K562 (cell line): ENCODE results near the gene IRS2. TPM values are rescaled to one million over a fixed set of nuclear protein-coding genes. Genes with fewer than 3 reads are reported as not detected.

Experiments
- ATAC-seq: fragments of 200-7000 bp; cut with Tn5 transposase; 3 replicates; pipeline ENCODE4 v1.9.1; 2020; ENCODE audit warnings: moderate library complexity
- BruUV-seq: library from RNA; stranded (reverse); fragments of 400-500 nt; replicated peaks from 2 replicates; lab custom pipeline; 2021; lab: Mats Ljungman, UMichigan
- CTCF ChIA-PET: fragments of 300-600 bp; formaldehyde crosslinking; extraction: SDS; loops from one replicate; lab custom pipeline; 2021; ENCODE audit warnings: low intra/inter-chr PET ratio; lab: Yijun Ruan, JAX
- POLR2A ChIA-PET: fragments of 300-600, 350-650 bp; sonication (Branson Sonifier 250); formaldehyde crosslinking; extraction: SDS; loops from one replicate; lab custom pipeline; 2021; ENCODE audit warnings: antibody characterized with exemption, inconsistent platforms; lab: Yijun Ruan, JAX
- DNase-seq, 4 experiments: peaks; one replicate each; pipeline versions ENCODE4 v3.0.0 to v3.0.0-alpha.2; 2011 to 2018; ENCODE audit warnings: low spot score in 3 of 4, mixed read lengths in 3 of 4; ENCODE audit errors: extremely low read depth in 1 of 4
- FAIRE-seq: peaks from 2 replicates; lab custom pipeline; 2011; peaks lifted over from hg19 to GRCh38; lab: Jason Lieb, UNC
- H2AFZ ChIP-seq: 2 replicates; pipeline ENCODE4 v1.6.0; 2011; ENCODE audit warnings: low read depth, low read length, control low read depth, inconsistent platforms
- H3K27ac ChIP-seq: fragments of 200-600 bp; 3 replicates; pipeline ENCODE4 v1.8.0; 2011; ENCODE audit warnings: low read depth, mild to moderate bottlenecking, control low read depth, inconsistent platforms, low read length, moderate library complexity, mixed read lengths; ENCODE audit errors: extremely low read depth
- H3K27me3 ChIP-seq, 2 experiments: fragments of 300-600 bp in 1 of 2; 2 replicates in 1 of 2; 3 replicates in 1 of 2; pipeline versions ENCODE4 v1.6.0 to v1.8.0; 2011; ENCODE audit warnings: inconsistent platforms in 2 of 2, low read length in 2 of 2, mild to moderate bottlenecking in 1 of 2, mixed read lengths in 1 of 2, moderate library complexity in 1 of 2; ENCODE audit not compliant: control insufficient read depth in 2 of 2, insufficient read depth in 2 of 2
- H3K36me3 ChIP-seq: fragments of 300-600 bp; 3 replicates; pipeline ENCODE4 v1.8.0; 2011; ENCODE audit warnings: mild to moderate bottlenecking, low read length, inconsistent platforms; ENCODE audit not compliant: control insufficient read depth, insufficient read depth
- H3K4me1 ChIP-seq, 2 experiments: fragments of 200-600 bp in 1 of 2; replicated peaks in 1 of 2; 2 replicates in 1 of 2; 3 replicates in 1 of 2; pipeline versions ENCODE4 v1.5.1 to v1.8.0; 2011; ENCODE audit warnings: inconsistent platforms in 2 of 2, low read length in 2 of 2, mild to moderate bottlenecking in 1 of 2, mixed read lengths in 1 of 2, moderate library complexity in 1 of 2; ENCODE audit not compliant: control insufficient read depth in 2 of 2, insufficient read depth in 2 of 2
- H3K4me2 ChIP-seq: 2 replicates; pipeline ENCODE4 v1.6.1; 2011; ENCODE audit warnings: low read length, control low read depth, inconsistent platforms, mixed read lengths; ENCODE audit not compliant: insufficient read depth
- H3K4me3 ChIP-seq: fragments of 200-600 bp; sonication (generic), shearing (Covaris generic); 2 replicates; pipeline ENCODE4 v1.5.1; 2016; ENCODE audit warnings: control low read depth, inconsistent platforms
- H3K79me2 ChIP-seq: fragments of 200-600 bp; 3 replicates; pipeline ENCODE4 v1.8.0; 2011; ENCODE audit warnings: low read length, inconsistent platforms; ENCODE audit not compliant: control insufficient read depth, insufficient read depth
- H3K9ac ChIP-seq, 2 experiments: 2 replicates each; pipeline versions ENCODE4 v1.6.0 to v1.6.1; 2011; ENCODE audit warnings: low read depth in 2 of 2, low read length in 2 of 2, control low read depth in 1 of 2, inconsistent platforms in 1 of 2, mild to moderate bottlenecking in 1 of 2, mixed read lengths in 1 of 2; ENCODE audit not compliant: insufficient read depth in 1 of 2
- H3K9me1 ChIP-seq: one replicate; pipeline ENCODE4 v1.6.0; 2011; ENCODE audit warnings: inconsistent platforms, mild to moderate bottlenecking, low read length, moderate library complexity; ENCODE audit not compliant: control insufficient read depth, insufficient read depth
- H3K9me3 ChIP-seq: replicated peaks from 2 replicates; pipeline ENCODE4 v1.5.1; 2011; ENCODE audit warnings: low read depth, low read length, inconsistent platforms; ENCODE audit not compliant: control insufficient read depth, insufficient read depth
- H4K20me1 ChIP-seq: replicated peaks from 2 replicates; pipeline ENCODE4 v1.6.1; 2011; ENCODE audit warnings: low read length, inconsistent platforms, mixed read lengths; ENCODE audit not compliant: control insufficient read depth, insufficient read depth
- C11orf30 ChIP-seq: fragments of 450-650 bp; IDR thresholded peaks from 2 replicates; pipeline ENCODE4 v1.6.1; 2016; ENCODE audit warnings: low read depth, mild to moderate bottlenecking
- HDAC2 ChIP-seq: fragments of 450-650 bp; IDR thresholded peaks from 2 replicates; pipeline ENCODE4 v1.6.1; 2016; ENCODE audit warnings: mild to moderate bottlenecking
- PCBP1 ChIP-seq: fragments of 200-400 bp; formaldehyde crosslinking; IDR thresholded peaks from 2 replicates; pipeline ENCODE4 v1.6.1; 2018; ENCODE audit warnings: mild to moderate bottlenecking, low read depth, low read length; ENCODE audit not compliant: poor library complexity, severe bottlenecking
- RHOXF2B ChIP-seq: fragments of 250-450 bp; sonication (Bioruptor Pico); conservative IDR thresholded peaks from 2 replicates; pipeline ENCODE4 v1.5.1; 2021
- ZNF184 ChIP-seq: sonication (generic); formaldehyde crosslinking; IDR thresholded peaks from 2 replicates; pipeline ENCODE4 v1.5.0; 2020; ENCODE audit warnings: missing genetic modification reagents
- WGBS: fragments of 100-300 bp; shearing (Covaris generic); methylation state at CpG from one replicate; pipeline ENCODE4 v1.1.6; 2016; ENCODE audit warnings: low coverage, mixed read lengths; ENCODE audit not compliant: insufficient coverage; ENCODE audit errors: missing lambda C conversion rate; 5-methylcytosine and 5-hydroxymethylcytosine counted together
- in situ Hi-C: fragments of 300-500 bp; cut with MboI; formaldehyde crosslinking; loops from 4 replicates; pipeline ENCODE4 v1.15.0; 2018; ENCODE audit warnings: inconsistent platforms, mixed read lengths
- intact Hi-C: fragments of 100-400 bp; cut with micrococcal nuclease; formaldehyde crosslinking; loops from 2 replicates; pipeline ENCODE4 v1.14.2; 2022
- polyA plus RNA-seq, 8 experiments: library from polyadenylated mRNA; depleted of rRNA in 4 of 8; stranded (reverse) in 5 of 8; unstranded in 3 of 8; fragments of >200 nt; fragmentation: Nextera tagmentation in 2 of 8; fragmentation: Illumina TruSeq in 1 of 8; extraction: Ambion mirVana in 2 of 8; extraction: Trizol in 1 of 8; gene quantifications; 2 replicates each; pipeline versions ENCODE4 v1.2.1 to v1.2.3, GENCODE V29; 2011 to 2014; ENCODE audit warnings: inconsistent platforms in 1 of 8, missing spikeins in 1 of 8
- total RNA-seq, 7 experiments: library from RNA; depleted of rRNA in 6 of 7; stranded (reverse); fragments of >200 nt in 6 of 7; fragmentation: Illumina TruSeq in 2 of 7; extraction: Trizol in 2 of 7; gene quantifications; 2 replicates each; pipeline versions ENCODE4 v1.2.1 to v1.2.3, GENCODE V29; 2011 to 2021; ENCODE audit warnings: low replicate concordance in 1 of 7
- TF ChIP-seq, protein P1 (sequence below): fragments of 450-650 bp; formaldehyde crosslinking; IDR thresholded peaks from 2 replicates; pipeline ENCODE4 v1.4.0; 2020; ENCODE audit warnings: mild to moderate bottlenecking, mixed read lengths
- TF ChIP-seq, protein P2 (sequence below): sonication (generic); formaldehyde crosslinking; IDR thresholded peaks from 2 replicates; pipeline ENCODE4 v1.5.0; 2020; ENCODE audit warnings: missing genetic modification reagents

Gene IRS2
- total and polyA plus RNA-seq, 9 of the 15 experiments (the other 6 are each of a cell fraction or from before 2014, with no cell fraction given), result 0.36 to 4.6 (median 0.63) TPM

DNA sequence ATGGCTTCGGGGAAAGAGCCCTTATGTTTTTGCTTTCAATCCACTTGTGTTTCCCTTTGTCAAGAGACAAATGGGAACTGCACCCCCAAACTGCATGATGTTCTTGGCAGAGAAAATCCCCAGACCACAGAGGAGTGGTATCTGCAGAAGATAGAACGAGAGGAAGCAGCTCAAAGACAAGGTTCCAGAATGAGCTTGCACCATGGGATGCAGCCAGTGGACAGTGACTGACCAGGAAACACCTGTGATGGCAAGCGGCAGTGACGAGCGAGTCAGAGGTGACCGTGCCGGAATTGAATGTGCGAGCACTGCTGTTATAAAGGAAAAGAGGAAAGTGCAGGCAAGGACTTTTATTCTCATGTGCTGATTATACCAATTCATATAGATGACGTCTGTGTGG is 46.3 kb downstream of the IRS2 start:
- no peak overlapping the region for H3K4me3 ChIP-seq
- H3K4me2 ChIP-seq, result no peak overlapping the region
- no TSS peak for BruUV-seq
- H3K27ac ChIP-seq, result no peak overlapping the region
- H3K27me3 ChIP-seq, result peaks cover 19 to 42% of the 10 kb centered on the region in 2 experiments
- peaks cover 8% of the 10 kb centered on the region; the same call in 1 of the 2 replicates for H4K20me1 ChIP-seq
- DNase-seq, result no peak
- peaks cover 9 to 21% of the 10 kb centered on the region in 2 experiments; a peak in 4 of 5 replicates for H3K4me1 ChIP-seq
- WGBS, result 37% methylated on average over 9 of the region's 9 CpGs
- TF ChIP-seq PCBP1 (no peak), RHOXF2B (CRISPR knock-in tag) (no peak), HDAC2 (no peak), ZNF184 (CRISPR knock-in tag) (no peak), C11orf30 (no peak)
- TF ChIP-seq, protein P1, sequence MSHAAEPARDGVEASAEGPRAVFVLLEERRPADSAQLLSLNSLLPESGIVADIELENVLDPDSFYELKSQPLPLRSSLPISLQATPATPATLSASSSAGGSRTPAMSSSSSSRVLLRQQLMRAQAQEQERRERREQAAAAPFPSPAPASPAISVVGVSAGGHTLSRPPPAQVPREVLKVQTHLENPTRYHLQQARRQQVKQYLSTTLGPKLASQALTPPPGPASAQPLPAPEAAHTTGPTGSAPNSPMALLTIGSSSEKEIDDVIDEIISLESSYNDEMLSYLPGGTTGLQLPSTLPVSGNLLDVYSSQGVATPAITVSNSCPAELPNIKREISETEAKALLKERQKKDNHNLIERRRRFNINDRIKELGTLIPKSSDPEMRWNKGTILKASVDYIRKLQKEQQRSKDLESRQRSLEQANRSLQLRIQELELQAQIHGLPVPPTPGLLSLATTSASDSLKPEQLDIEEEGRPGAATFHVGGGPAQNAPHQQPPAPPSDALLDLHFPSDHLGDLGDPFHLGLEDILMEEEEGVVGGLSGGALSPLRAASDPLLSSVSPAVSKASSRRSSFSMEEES (CRISPR knock-in tag), result no peak
- TF ChIP-seq, protein P2, sequence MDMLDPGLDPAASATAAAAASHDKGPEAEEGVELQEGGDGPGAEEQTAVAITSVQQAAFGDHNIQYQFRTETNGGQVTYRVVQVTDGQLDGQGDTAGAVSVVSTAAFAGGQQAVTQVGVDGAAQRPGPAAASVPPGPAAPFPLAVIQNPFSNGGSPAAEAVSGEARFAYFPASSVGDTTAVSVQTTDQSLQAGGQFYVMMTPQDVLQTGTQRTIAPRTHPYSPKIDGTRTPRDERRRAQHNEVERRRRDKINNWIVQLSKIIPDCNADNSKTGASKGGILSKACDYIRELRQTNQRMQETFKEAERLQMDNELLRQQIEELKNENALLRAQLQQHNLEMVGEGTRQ (CRISPR knock-in tag), result no peak
- TF ChIP-seq, all 486 proteins: peak for 0
- ATAC-seq (no peak), FAIRE-seq (no peak)
- Histone ChIP-seq H3K9me1 (no peaks in the 10 kb centered on the region), H3K9me3 (no peaks in the 10 kb centered on the region), H3K9ac (no peak overlapping the region), H3K79me2 (no peaks in the 10 kb centered on the region), H2AFZ (no peak overlapping the region), H3K36me3 (no peaks in the 10 kb centered on the region)
- CTCF ChIA-PET, result no interaction called here
- POLR2A ChIA-PET, result no interaction called here
- in situ Hi-C loops (no loop called here), intact Hi-C loops (no loop called here)
